Right kidney (tissue), 1 donor: Measurements from ENCODE around the gene EZH2.

ENCODE experiments used
- DNase-seq: peaks from one replicate; pipeline ENCODE4 v3.0.0-alpha.2; 2016

Gene EZH2

GRCh38 chr7:148854983-148855382 is 29.1 kb downstream of the EZH2 start:
- no peak for DNase-seq

- no peak for DNase-seq
Observed at GRCh38 chr7:148852272-148852671, 31.8 kb downstream of the EZH2 start.

- DNase-seq: no peak
Observed at GRCh38 chr7:148850564-148850963, 33.5 kb downstream of the EZH2 start.

- DNase-seq: no peak
Observed at GRCh38 chr7:148849393-148850098, 34.5 kb downstream of the EZH2 start.

- DNase-seq: no peak
Observed at GRCh38 chr7:148847815-148848734, 36.0 kb downstream of the EZH2 start.

GRCh38 chr7:148838905-148839304 is 45.2 kb downstream of the EZH2 start:
- DNase-seq: no peak

- no peak for DNase-seq
Observed at GRCh38 chr7:148835854-148836253, 48.2 kb downstream of the EZH2 start.

- DNase-seq: no peak
Observed at GRCh38 chr7:148834605-148835004, 49.5 kb downstream of the EZH2 start.

GRCh38 chr7:148831782-148832181 is 52.3 kb downstream of the EZH2 start:
- DNase-seq: no peak

- DNase-seq: no peak
Observed at GRCh38 chr7:148830897-148831692, 53.0 kb downstream of the EZH2 start.

- DNase-seq: no peak
Observed at GRCh38 chr7:148828965-148829364, 55.1 kb downstream of the EZH2 start.

- no peak for DNase-seq
Observed at GRCh38 chr7:148825338-148825737, 58.8 kb downstream of the EZH2 start.

GRCh38 chr7:148824864-148825263 is 59.2 kb downstream of the EZH2 start:
- DNase-seq: no peak

- DNase-seq: no peak
Observed at GRCh38 chr7:148821422-148821821, 62.7 kb downstream of the EZH2 start.

GRCh38 chr7:148819697-148820360 is 64.3 kb downstream of the EZH2 start:
- DNase-seq: no peak

GRCh38 chr7:148815612-148816011 is 68.5 kb downstream of the EZH2 start:
- no peak for DNase-seq

- no peak for DNase-seq
Observed at GRCh38 chr7:148814922-148815559, 69.0 kb downstream of the EZH2 start.

- DNase-seq: no peak
Observed at GRCh38 chr7:148813890-148814289, 70.2 kb downstream of the EZH2 start.

GRCh38 chr7:148811892-148812291 is 72.2 kb downstream of the EZH2 start:
- DNase-seq: no peak

GRCh38 chr7:148809856-148810255 is 74.2 kb downstream of the EZH2 start:
- no peak for DNase-seq

GRCh38 chr7:148807436-148807835 is 76.7 kb downstream of the EZH2 start:
- DNase-seq: no peak

- DNase-seq: no peak
Observed at GRCh38 chr7:148806187-148806586, 77.9 kb downstream of the EZH2 start.
